ENCODE results near the gene CHMP2A. TPM values are rescaled to one million over a fixed set of nuclear protein-coding genes. Genes with fewer than 3 reads are reported as not detected.
"Not testable (repeated sequence)": the region's sequence is repeated elsewhere in the genome, so short reads cannot be mapped to it uniquely, and the experiment has no call there.

Gene CHMP2A
- total RNA-seq, 1 donor from 2014 or later = 124 TPM

- DNase-seq = no peak
- Histone ChIP-seq H3K36me3 (peaks cover 42% of the 10 kb centered on the region), H3K27ac (replicated peaks) (peak overlapping the region; percentile 97), H3K9me3 (replicated peaks) (no peaks in the 10 kb centered on the region), H3K27me3 (ENCODE audit: low read depth) (no peaks in the 10 kb centered on the region), H3K4me3 (peak overlapping the region; percentile 81), H3K4me1 (peaks cover 37% of the 10 kb centered on the region)
- TF ChIP-seq CTCF (IDR thresholded peaks at IDR 0.05; ENCODE audit: borderline replicate concordance) = no peak
- intact Hi-C loops (cut with micrococcal nuclease) = no loop called here
Measured at GRCh38 chr19:58544591-58545285, 10.2 kb downstream of the CHMP2A start.

DNA sequence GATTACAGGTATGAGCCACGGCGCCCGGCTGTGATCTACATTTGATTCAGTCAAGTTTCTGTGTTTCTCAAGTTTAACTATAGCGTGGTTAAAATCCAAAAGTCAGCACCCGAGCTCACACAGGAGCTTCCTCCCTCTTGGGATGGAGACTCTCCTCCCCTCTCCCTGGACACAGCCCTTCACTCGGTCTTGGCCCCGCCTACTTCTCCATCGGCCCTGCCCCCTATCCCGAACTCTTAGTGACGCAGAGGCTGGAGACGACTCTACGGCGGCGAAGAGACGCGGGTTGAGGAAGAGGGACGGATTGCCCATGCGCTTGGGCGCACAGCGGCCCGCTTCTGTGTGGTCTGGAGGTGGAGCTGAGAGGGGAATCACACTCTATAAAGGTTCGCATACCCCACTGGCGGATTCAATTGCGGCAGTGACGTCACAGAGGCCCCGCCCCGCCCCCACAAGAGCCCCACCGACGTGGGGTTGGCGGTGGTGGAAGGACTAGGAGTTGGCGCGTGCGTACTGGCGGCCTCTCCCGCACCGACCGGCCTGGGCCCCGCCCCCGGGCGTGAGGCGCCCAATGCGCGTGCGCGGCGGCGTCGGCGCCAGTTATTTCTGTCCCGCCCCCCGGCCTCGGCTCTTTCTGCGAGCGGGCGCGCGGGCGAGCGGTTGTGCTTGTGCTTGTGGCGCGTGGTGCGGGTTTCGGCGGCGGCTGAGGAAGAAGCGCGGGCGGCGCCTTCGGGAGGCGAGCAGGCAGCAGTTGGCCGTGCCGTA lies 10.9 kb downstream of the CHMP2A start, which contains the start of gene TRIM28:
TSS of gene TRIM28 (plus strand) at position 239 of the 765 bp plus-strand sequence. CDS start 694 bp downstream, outside the sequence.
- TF ChIP-seq CTCF (IDR thresholded peaks at IDR 0.05; ENCODE audit: borderline replicate concordance) = peak; percentile 21
- H3K27ac ChIP-seq (replicated peaks) = peak within 1 kb of the TSS; percentile 97
- peak; percentile 98 for DNase-seq
- peaks cover 35% of the 10 kb centered on the region for H3K36me3 ChIP-seq
- H3K9me3 ChIP-seq (replicated peaks) = no peaks in the 10 kb centered on the region
- no peaks in the 10 kb centered on the region for H3K27me3 ChIP-seq (ENCODE audit: low read depth)
- intact Hi-C loops (cut with micrococcal nuclease) = no loop called here
- H3K4me1 ChIP-seq = peaks cover 37% of the 10 kb centered on the region
- peak within 1 kb of the TSS; percentile 81 for H3K4me3 ChIP-seq

- peak overlapping the region; percentile 97 for H3K27ac ChIP-seq (replicated peaks)
- H3K4me1 ChIP-seq = peaks cover 45% of the 10 kb centered on the region
- DNase-seq; H3K9me3 ChIP-seq (replicated peaks); intact Hi-C loops (cut with micrococcal nuclease): not testable (repeated sequence)
- peak overlapping the region; percentile 81 for H3K4me3 ChIP-seq
- H3K36me3 ChIP-seq = peaks cover 23% of the 10 kb centered on the region
- H3K27me3 ChIP-seq (ENCODE audit: low read depth) = peaks cover 11% of the 10 kb centered on the region
Measured at GRCh38 chr19:58542641-58543372, 12.1 kb downstream of the CHMP2A start.

- intact Hi-C loops (cut with micrococcal nuclease); H3K36me3 ChIP-seq; H3K9me3 ChIP-seq (replicated peaks); H3K27ac ChIP-seq (replicated peaks); DNase-seq; H3K4me3 ChIP-seq: not testable (repeated sequence)
- peaks cover 15% of the 10 kb centered on the region for H3K4me1 ChIP-seq
- H3K27me3 ChIP-seq (ENCODE audit: low read depth) = peaks cover 25% of the 10 kb centered on the region
Measured at GRCh38 chr19:58539169-58539559, 15.7 kb downstream of the CHMP2A start.

- peak overlapping the region; percentile 46 for H3K27ac ChIP-seq (replicated peaks)
- no peaks in the 10 kb centered on the region for H3K9me3 ChIP-seq (replicated peaks)
- intact Hi-C loops (cut with micrococcal nuclease) = no loop called here
- H3K4me3 ChIP-seq = peak overlapping the region; percentile 58
- H3K36me3 ChIP-seq = no peaks in the 10 kb centered on the region
- peaks cover 13% of the 10 kb centered on the region for H3K4me1 ChIP-seq
- DNase-seq = peak; percentile 33
- peaks cover 25% of the 10 kb centered on the region for H3K27me3 ChIP-seq (ENCODE audit: low read depth)
- no peak for TF ChIP-seq CTCF (IDR thresholded peaks at IDR 0.05; ENCODE audit: borderline replicate concordance)
Measured at GRCh38 chr19:58538257-58539168, 16.4 kb downstream of the CHMP2A start.
